ENCODE measurements around the gene FAM222A. TPM values are rescaled to one million over a fixed set of nuclear protein-coding genes. Genes with fewer than 3 reads are reported as not detected.

Gene FAM222A
- total and polyA plus RNA-seq, 2 of the 8 experiments (the other 6 are each of a cell fraction or from before 2014, with no cell fraction given): 0.94 to 1.1 TPM

GRCh38 chr12:109697877-109698468 lies 15.7 kb upstream of the FAM222A start (continued):
- TF ChIP-seq E2F6 (IDR thresholded peaks at IDR 0.05): no peak
- no peak for TF ChIP-seq SIX5 (IDR thresholded peaks at IDR 0.05; ENCODE audit: low read depth, low read length)
